Activated T-helper 17 cell treated with anti-CD3 and anti-CD28 coated beads, Interleukin-2, amount 50 U/mL, for 72 hours (primary cell): ENCODE results near the gene CREB5. TPM values are rescaled to one million over a fixed set of nuclear protein-coding genes. Genes with fewer than 3 reads are reported as not detected.

Experiments used
- ATAC-seq: fragments of 150-1000 bp; cut with Tn5 transposase; replicated peaks from 2 replicates; pipeline ENCODE4 v1.10.0; 2021; ENCODE audit warnings: mild to moderate bottlenecking, moderate library complexity
- H3K27ac Mint-ChIP-seq: one replicate; pipeline ENCODE4 v1.8.0; 2022; ENCODE audit warnings: mixed read lengths
- H3K27me3 Mint-ChIP-seq: one replicate; pipeline ENCODE4 v1.8.0; 2022; ENCODE audit warnings: mixed read lengths
- H3K36me3 Mint-ChIP-seq: one replicate; pipeline ENCODE4 v1.8.0; 2022; ENCODE audit warnings: low read depth, mild to moderate bottlenecking, mixed read lengths
- H3K4me1 Mint-ChIP-seq: one replicate; pipeline ENCODE4 v1.8.0; 2022; ENCODE audit warnings: mixed read lengths
- H3K4me3 Mint-ChIP-seq: one replicate; pipeline ENCODE4 v1.8.0; 2022; ENCODE audit warnings: mild to moderate bottlenecking, mixed read lengths
- H3K9me3 Mint-ChIP-seq: one replicate; pipeline ENCODE4 v1.8.0; 2022; ENCODE audit warnings: mixed read lengths
- total RNA-seq, 2 donors: library from RNA; stranded (reverse); gene quantifications; one replicate each; pipeline ENCODE4 v1.2.3, GENCODE V29; 2022

Gene CREB5
- total RNA-seq, 2 donors from 2014 or later, result 0.02 TPM; not detected in 1

- Mint-ChIP-seq H3K27me3 (no peaks in the 10 kb centered on the region), H3K4me3 (no peak overlapping the region), H3K9me3 (no peaks in the 10 kb centered on the region), H3K36me3 (no peaks in the 10 kb centered on the region), H3K27ac (no peak overlapping the region), H3K4me1 (no peaks in the 10 kb centered on the region)
- ATAC-seq, result no peak
These were observed 285.7 kb downstream of the CREB5 start for GRCh38 chr7:28697913-28698563.

- no peaks in the 10 kb centered on the region for H3K4me1 Mint-ChIP-seq
- no peak for ATAC-seq
These were observed 286.5 kb downstream of the CREB5 start for GRCh38 chr7:28698840-28699239.

GRCh38 chr7:28700096-28700495 lies 287.8 kb downstream of the CREB5 start:
- no peak for ATAC-seq
- no peaks in the 10 kb centered on the region for H3K9me3 Mint-ChIP-seq
- no peak overlapping the region for H3K4me3 Mint-ChIP-seq
- no peaks in the 10 kb centered on the region for H3K36me3 Mint-ChIP-seq
- no peak overlapping the region for H3K27ac Mint-ChIP-seq
- H3K27me3 Mint-ChIP-seq, result no peaks in the 10 kb centered on the region
- no peaks in the 10 kb centered on the region for H3K4me1 Mint-ChIP-seq

More at GRCh38 chr7:28698840-28699239, 286.5 kb downstream of the CREB5 start:
- H3K4me3 Mint-ChIP-seq, result no peak overlapping the region
- H3K27ac Mint-ChIP-seq, result no peak overlapping the region
- no peaks in the 10 kb centered on the region for H3K36me3 Mint-ChIP-seq
- H3K9me3 Mint-ChIP-seq, result no peaks in the 10 kb centered on the region
- H3K27me3 Mint-ChIP-seq, result no peaks in the 10 kb centered on the region

- ATAC-seq, result no peak
- Mint-ChIP-seq H3K4me3 (no peak overlapping the region), H3K9me3 (no peaks in the 10 kb centered on the region), H3K4me1 (no peaks in the 10 kb centered on the region), H3K27me3 (no peaks in the 10 kb centered on the region), H3K27ac (no peak overlapping the region), H3K36me3 (no peaks in the 10 kb centered on the region)
These were observed 288.5 kb downstream of the CREB5 start for GRCh38 chr7:28700790-28701203.

- H3K4me3 Mint-ChIP-seq, result no peak overlapping the region
- H3K4me1 Mint-ChIP-seq, result no peaks in the 10 kb centered on the region
- H3K27me3 Mint-ChIP-seq, result no peaks in the 10 kb centered on the region
- ATAC-seq, result no peak
- H3K27ac Mint-ChIP-seq, result no peak overlapping the region
- no peaks in the 10 kb centered on the region for H3K9me3 Mint-ChIP-seq
- no peaks in the 10 kb centered on the region for H3K36me3 Mint-ChIP-seq
These were observed 289.4 kb downstream of the CREB5 start for GRCh38 chr7:28701731-28702130.

- Mint-ChIP-seq H3K9me3 (no peaks in the 10 kb centered on the region), H3K27me3 (no peaks in the 10 kb centered on the region)
These were observed 289.9 kb downstream of the CREB5 start for GRCh38 chr7:28702171-28702570.

GRCh38 chr7:28703037-28703765 lies 290.9 kb downstream of the CREB5 start:
- ATAC-seq, result no peak
- no peaks in the 10 kb centered on the region for H3K27me3 Mint-ChIP-seq
- no peaks in the 10 kb centered on the region for H3K36me3 Mint-ChIP-seq
- H3K27ac Mint-ChIP-seq, result no peak overlapping the region
- no peaks in the 10 kb centered on the region for H3K4me1 Mint-ChIP-seq
- H3K4me3 Mint-ChIP-seq, result no peak overlapping the region
- no peaks in the 10 kb centered on the region for H3K9me3 Mint-ChIP-seq

More at GRCh38 chr7:28702171-28702570, 289.9 kb downstream of the CREB5 start:
- Mint-ChIP-seq H3K4me3 (no peak overlapping the region), H3K36me3 (no peaks in the 10 kb centered on the region), H3K27ac (no peak overlapping the region), H3K4me1 (no peaks in the 10 kb centered on the region)
- ATAC-seq, result no peak

- no peaks in the 10 kb centered on the region for H3K4me1 Mint-ChIP-seq
- no peak overlapping the region for H3K4me3 Mint-ChIP-seq
- no peak overlapping the region for H3K27ac Mint-ChIP-seq
- no peaks in the 10 kb centered on the region for H3K9me3 Mint-ChIP-seq
- ATAC-seq, result no peak
- no peaks in the 10 kb centered on the region for H3K27me3 Mint-ChIP-seq
- no peaks in the 10 kb centered on the region for H3K36me3 Mint-ChIP-seq
These were observed 292.4 kb downstream of the CREB5 start for GRCh38 chr7:28704706-28705105.

GRCh38 chr7:28705350-28705749 lies 293.0 kb downstream of the CREB5 start:
- Mint-ChIP-seq H3K27ac (no peak overlapping the region), H3K27me3 (no peaks in the 10 kb centered on the region), H3K36me3 (no peaks in the 10 kb centered on the region), H3K9me3 (no peaks in the 10 kb centered on the region), H3K4me3 (no peak overlapping the region), H3K4me1 (no peaks in the 10 kb centered on the region)
- no peak for ATAC-seq

- H3K27ac Mint-ChIP-seq, result no peak overlapping the region
- no peaks in the 10 kb centered on the region for H3K4me1 Mint-ChIP-seq
- no peak for ATAC-seq
- no peak overlapping the region for H3K4me3 Mint-ChIP-seq
- no peaks in the 10 kb centered on the region for H3K36me3 Mint-ChIP-seq
- H3K9me3 Mint-ChIP-seq, result no peaks in the 10 kb centered on the region
- no peaks in the 10 kb centered on the region for H3K27me3 Mint-ChIP-seq
These were observed 294.3 kb downstream of the CREB5 start for GRCh38 chr7:28706584-28706983.

- Mint-ChIP-seq H3K4me1 (no peaks in the 10 kb centered on the region), H3K27ac (no peak overlapping the region), H3K4me3 (no peak overlapping the region), H3K36me3 (no peaks in the 10 kb centered on the region), H3K27me3 (no peaks in the 10 kb centered on the region), H3K9me3 (no peaks in the 10 kb centered on the region)
- no peak for ATAC-seq
These were observed 295.0 kb downstream of the CREB5 start for GRCh38 chr7:28707291-28707690.

GRCh38 chr7:28708033-28708951 lies 296.0 kb downstream of the CREB5 start:
- no peaks in the 10 kb centered on the region for H3K36me3 Mint-ChIP-seq

GRCh38 chr7:28709748-28710147 lies 297.4 kb downstream of the CREB5 start:
- no peak overlapping the region for H3K27ac Mint-ChIP-seq
- no peak overlapping the region for H3K4me3 Mint-ChIP-seq
- H3K9me3 Mint-ChIP-seq, result no peaks in the 10 kb centered on the region
- no peaks in the 10 kb centered on the region for H3K27me3 Mint-ChIP-seq
- no peak for ATAC-seq
- H3K4me1 Mint-ChIP-seq, result no peaks in the 10 kb centered on the region
- H3K36me3 Mint-ChIP-seq, result no peaks in the 10 kb centered on the region

More at GRCh38 chr7:28708033-28708951, 296.0 kb downstream of the CREB5 start:
- Mint-ChIP-seq H3K27me3 (no peaks in the 10 kb centered on the region), H3K27ac (no peak overlapping the region), H3K4me1 (no peaks in the 10 kb centered on the region), H3K9me3 (no peaks in the 10 kb centered on the region), H3K4me3 (no peak overlapping the region)
- no peak for ATAC-seq

- Mint-ChIP-seq H3K4me3 (no peak overlapping the region), H3K4me1 (no peaks in the 10 kb centered on the region), H3K36me3 (no peaks in the 10 kb centered on the region), H3K27ac (no peak overlapping the region), H3K9me3 (no peaks in the 10 kb centered on the region), H3K27me3 (no peaks in the 10 kb centered on the region)
- no peak for ATAC-seq
These were observed 298.8 kb downstream of the CREB5 start for GRCh38 chr7:28711114-28711513.
